Left lung (tissue), 10 donors: Measurements from ENCODE around the gene ALPG. TPM values are rescaled to one million over a fixed set of nuclear protein-coding genes. Genes with fewer than 3 reads are reported as not detected.

Experiments used
- ATAC-seq: fragments of 200-7000 bp; cut with Tn5 transposase; one replicate; pipeline ENCODE4 v1.9.1; 2020; ENCODE audit warnings: moderate library complexity
- DNase-seq, 4 donors: peaks; one replicate each; pipeline ENCODE4 v3.0.0-alpha.2; 2013 to 2020
- H3K27ac ChIP-seq, 2 donors: fragments of 200-600 bp; sonication (generic) in 1 of 2; one replicate each; pipeline versions ENCODE4 v1.5.0 to v1.8.0; 2020 to 2021
- H3K27me3 ChIP-seq, 2 donors: fragments of 200-600 bp; sonication (generic) in 1 of 2; one replicate each; pipeline versions ENCODE4 v1.5.0 to v1.8.0; 2020 to 2021
- H3K36me3 ChIP-seq, 2 donors: fragments of 200-600 bp; sonication (generic) in 1 of 2; one replicate each; pipeline versions ENCODE4 v1.5.0 to v1.8.0; 2020 to 2021
- H3K4me1 ChIP-seq, 2 donors: fragments of 200-600 bp; one replicate each; pipeline ENCODE4 v1.8.0; 2021
- H3K4me3 ChIP-seq, 2 donors: fragments of 200-600 bp; sonication (generic) in 1 of 2; one replicate each; pipeline versions ENCODE4 v1.5.0 to v1.8.0; 2020 to 2021; ENCODE audit warnings: mild to moderate bottlenecking in 1 of 2
- H3K9me3 ChIP-seq, 2 donors: fragments of 200-600 bp; sonication (generic) in 1 of 2; one replicate each; pipeline versions ENCODE4 v1.5.0 to v1.8.0; 2020 to 2021
- intact Hi-C, 2 donors: fragments of 100-400 bp; cut with DNase I; formaldehyde crosslinking; loops; one replicate each; pipeline versions ENCODE4 v1.11.2 to v1.14.2; 2022
- polyA plus RNA-seq, 6 donors: library from polyadenylated mRNA; unstranded; fragments of 120-200 nt; gene quantifications; one replicate each; pipeline ENCODE4 v1.2.1, GENCODE V29; 2013; ENCODE audit not compliant: insufficient read length in 6 of 6
- total RNA-seq, 2 donors: library from RNA; stranded (reverse); fragmentation: NEBNext Ultra II Directional; extraction: Animal tissue kit (Norgen Biotek cat#: 25700); gene quantifications; one replicate each; pipeline ENCODE4 v1.2.1, GENCODE V29; 2021
- TF ChIP-seq, protein P1 (sequence below), 2 donors: fragments of 200-600 bp; sonication (generic) in 1 of 2; IDR thresholded peaks; one replicate each; pipeline versions ENCODE4 v1.5.0 to v1.8.0; 2021; ENCODE audit warnings: antibody characterized with exemption in 2 of 2
- donor health status: DM: no; HTN: yes; CAD: no.
- donor health status: DM: no; HTN: no; CAD: no.

Gene ALPG
- total and polyA plus RNA-seq, 8 donors = 0.08 to 0.16 TPM; not detected in 6

DNA sequence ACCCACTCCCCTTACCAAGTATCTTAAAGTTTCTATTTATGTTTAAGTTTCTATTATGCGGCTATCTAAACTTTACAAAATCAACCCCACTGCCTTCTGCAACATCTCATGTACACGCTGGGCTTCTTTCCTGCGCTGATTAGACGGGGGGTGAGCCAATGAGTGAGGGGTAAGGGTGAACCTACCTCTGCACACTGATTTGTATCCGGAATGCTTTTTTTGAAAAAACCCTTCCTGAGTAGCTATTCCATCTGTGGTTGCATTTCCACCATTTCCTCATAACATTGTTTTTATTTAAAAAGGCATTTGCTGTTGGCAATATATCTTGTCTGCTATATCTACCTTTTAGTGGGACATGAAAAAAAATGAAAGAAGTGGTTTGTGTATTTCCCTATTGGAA lies 6.3 kb downstream of the ALPG start:
- Histone ChIP-seq H3K9me3 (no peaks in the 10 kb centered on the region), H3K27me3 (peaks cover 4 to 83% of the 10 kb centered on the region in 2 donors), H3K4me3 (no peak overlapping the region), H3K36me3 (no peaks in the 10 kb centered on the region), H3K27ac (no peak overlapping the region), H3K4me1 (no peaks in the 10 kb centered on the region)
- DNase-seq (no peak), ATAC-seq (no peak)
- intact Hi-C loops = no loop called here
- TF ChIP-seq, protein P1, sequence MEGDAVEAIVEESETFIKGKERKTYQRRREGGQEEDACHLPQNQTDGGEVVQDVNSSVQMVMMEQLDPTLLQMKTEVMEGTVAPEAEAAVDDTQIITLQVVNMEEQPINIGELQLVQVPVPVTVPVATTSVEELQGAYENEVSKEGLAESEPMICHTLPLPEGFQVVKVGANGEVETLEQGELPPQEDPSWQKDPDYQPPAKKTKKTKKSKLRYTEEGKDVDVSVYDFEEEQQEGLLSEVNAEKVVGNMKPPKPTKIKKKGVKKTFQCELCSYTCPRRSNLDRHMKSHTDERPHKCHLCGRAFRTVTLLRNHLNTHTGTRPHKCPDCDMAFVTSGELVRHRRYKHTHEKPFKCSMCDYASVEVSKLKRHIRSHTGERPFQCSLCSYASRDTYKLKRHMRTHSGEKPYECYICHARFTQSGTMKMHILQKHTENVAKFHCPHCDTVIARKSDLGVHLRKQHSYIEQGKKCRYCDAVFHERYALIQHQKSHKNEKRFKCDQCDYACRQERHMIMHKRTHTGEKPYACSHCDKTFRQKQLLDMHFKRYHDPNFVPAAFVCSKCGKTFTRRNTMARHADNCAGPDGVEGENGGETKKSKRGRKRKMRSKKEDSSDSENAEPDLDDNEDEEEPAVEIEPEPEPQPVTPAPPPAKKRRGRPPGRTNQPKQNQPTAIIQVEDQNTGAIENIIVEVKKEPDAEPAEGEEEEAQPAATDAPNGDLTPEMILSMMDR (IDR thresholded peaks at IDR 0.05) = no peak

DNA sequence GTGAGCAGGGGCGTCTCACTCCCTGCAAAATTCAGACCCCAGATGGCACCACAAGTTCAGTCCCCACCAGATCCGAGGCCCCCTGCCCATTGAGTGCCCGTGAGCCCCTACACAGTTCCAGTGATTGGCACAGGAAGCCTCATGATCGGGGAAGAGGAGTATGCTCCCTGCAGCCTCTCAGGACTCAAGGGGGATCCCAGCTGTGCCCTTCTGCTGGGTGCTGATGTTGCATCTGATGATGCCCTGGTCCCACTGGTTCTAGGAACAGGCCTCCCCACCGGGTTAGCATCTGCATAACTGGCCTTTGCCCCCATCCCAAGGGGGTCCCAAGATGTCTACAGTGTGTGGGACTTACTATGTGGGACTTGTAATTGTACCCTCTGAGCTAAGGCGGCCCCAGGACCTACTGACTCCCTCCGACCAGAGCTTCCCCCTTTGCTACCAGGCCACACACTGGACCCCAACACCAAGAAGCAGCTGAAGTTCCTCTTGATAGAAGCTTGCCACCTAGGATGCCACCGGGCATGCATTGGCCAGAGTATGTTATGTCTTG lies 8.6 kb downstream of the ALPG start:
- Histone ChIP-seq H3K36me3 (no peaks in the 10 kb centered on the region), H3K27me3 (peaks cover 27 to 93% of the 10 kb centered on the region in 2 donors), H3K4me1 (peaks cover 2 to 18% of the 10 kb centered on the region in 2 donors), H3K9me3 (no peaks in the 10 kb centered on the region), H3K27ac (no peak overlapping the region), H3K4me3 (no peak overlapping the region)
- intact Hi-C loops = no loop called here
- ATAC-seq (no peak), DNase-seq (peak in 1 of 4 donors; percentile 13)
- TF ChIP-seq, protein P1 (IDR thresholded peaks at IDR 0.05) = no peak

DNA sequence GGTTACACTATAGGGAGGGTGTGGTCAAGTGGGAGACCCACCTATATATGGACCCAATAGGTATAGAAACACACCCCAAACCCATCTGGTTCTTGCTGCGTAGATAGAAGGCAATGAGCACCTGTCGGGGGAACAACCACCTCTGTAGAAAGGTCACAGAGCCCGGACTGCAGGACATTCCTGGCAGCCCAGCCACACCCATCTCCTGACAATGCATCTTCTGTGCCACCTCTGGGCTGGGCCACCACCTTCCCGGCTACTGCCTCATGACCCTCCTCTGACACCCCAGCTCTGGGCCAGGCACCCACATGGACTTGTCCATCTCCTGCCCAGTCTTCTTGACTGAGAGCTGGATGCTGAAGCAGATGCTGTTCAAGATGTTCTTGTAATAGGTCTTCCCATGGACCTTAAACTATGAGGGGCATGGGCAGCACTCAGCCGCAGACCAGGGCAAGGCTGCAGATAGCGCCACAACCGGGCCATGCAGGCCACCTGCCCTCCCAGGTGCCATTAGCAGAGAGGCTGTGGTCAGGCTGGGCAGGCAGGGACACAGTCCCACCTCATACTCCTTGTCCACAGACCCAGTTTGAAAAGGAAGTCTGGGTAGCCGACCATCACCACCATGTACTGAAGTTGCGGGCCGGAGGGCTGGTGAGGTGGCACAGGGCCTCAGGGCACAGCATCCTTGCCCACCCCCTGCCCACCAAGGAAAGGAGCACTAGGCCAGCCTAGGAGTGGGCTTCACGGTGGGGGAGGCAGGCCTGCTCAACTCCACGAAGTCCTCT lies 9.3 kb downstream of the ALPG start:
- no peak overlapping the region for H3K27ac ChIP-seq
- H3K36me3 ChIP-seq = no peaks in the 10 kb centered on the region
- peaks cover 34 to 93% of the 10 kb centered on the region in 2 donors for H3K27me3 ChIP-seq
- TF ChIP-seq, protein P1 (IDR thresholded peaks at IDR 0.05) = no peak
- intact Hi-C loops = no loop called here
- H3K4me1 ChIP-seq = peaks cover 6 to 26% of the 10 kb centered on the region in 2 donors
- DNase-seq = peak in 1 of 4 donors; percentile 45
- H3K9me3 ChIP-seq = no peaks in the 10 kb centered on the region
- H3K4me3 ChIP-seq = no peak overlapping the region
- ATAC-seq = no peak

- Histone ChIP-seq H3K36me3 (no peaks in the 10 kb centered on the region), H3K27me3 (peaks cover 42 to 94% of the 10 kb centered on the region in 2 donors), H3K27ac (no peak overlapping the region), H3K4me1 (peaks cover 6 to 27% of the 10 kb centered on the region in 2 donors), H3K9me3 (no peaks in the 10 kb centered on the region), H3K4me3 (no peak overlapping the region)
- DNase-seq (peak in 1 of 4 donors; percentile 34), ATAC-seq (no peak)
- TF ChIP-seq, protein P1 (IDR thresholded peaks at IDR 0.05) = no peak
- intact Hi-C loops = no loop called here
These were observed 10.2 kb downstream of the ALPG start for GRCh38 chr2:232416521-232417470.
